Activated CD4-positive, alpha-beta memory T cell treated with anti-CD3 and anti-CD28 coated beads for 36 hours (primary cell): ENCODE data around the gene SOX30. TPM values are rescaled to one million over a fixed set of nuclear protein-coding genes. Genes with fewer than 3 reads are reported as not detected.
A peak's percentile ranks its signal among the peaks of the same experiment; 100 is the strongest.
"Not testable (repeated sequence)": the region's sequence is repeated elsewhere in the genome, so short reads cannot be mapped to it uniquely, and the experiment has no call there.

Experiments
- CTCF ChIA-PET: fragments of 350-600 bp; sonication (Branson Sonifier 250); formaldehyde crosslinking; loops from one replicate; lab custom pipeline; 2021; ENCODE audit warnings: antibody characterized with exemption, inconsistent platforms; lab: Charles Lee
- POLR2A ChIA-PET: fragments of 350-600 bp; sonication (Branson Sonifier 250); formaldehyde crosslinking; loops from one replicate; lab custom pipeline; 2021; ENCODE audit warnings: antibody characterized with exemption; lab: Charles Lee
- DNase-seq: peaks from one replicate; pipeline ENCODE4 v3.0.0-alpha.2; 2020
- H3K27ac Mint-ChIP-seq: one replicate; pipeline ENCODE4 v1.8.0; 2021; ENCODE audit warnings: mixed read lengths
- H3K27me3 Mint-ChIP-seq: one replicate; pipeline ENCODE4 v1.8.0; 2021; ENCODE audit warnings: mixed read lengths
- H3K36me3 Mint-ChIP-seq: one replicate; pipeline ENCODE4 v1.8.0; 2021; ENCODE audit warnings: mixed read lengths
- H3K4me1 Mint-ChIP-seq: one replicate; pipeline ENCODE4 v1.8.0; 2021; ENCODE audit warnings: low read depth, mixed read lengths
- H3K4me3 Mint-ChIP-seq: one replicate; pipeline ENCODE4 v1.8.0; 2021; ENCODE audit warnings: mild to moderate bottlenecking, mixed read lengths
- H3K9me3 Mint-ChIP-seq: one replicate; pipeline ENCODE4 v1.8.0; 2021; ENCODE audit warnings: mixed read lengths
- intact Hi-C: fragments of 100-400 bp; cut with micrococcal nuclease; formaldehyde crosslinking; loops from one replicate; pipeline ENCODE4 v1.15.1; 2023
- total RNA-seq, 2 experiments: library from RNA; stranded (reverse); gene quantifications; one replicate each; pipeline ENCODE4 v1.2.3, GENCODE V29; 2021

The SOX30 gene
- total RNA-seq: under 1 TPM; 0.65 to 0.93 TPM

DNA sequence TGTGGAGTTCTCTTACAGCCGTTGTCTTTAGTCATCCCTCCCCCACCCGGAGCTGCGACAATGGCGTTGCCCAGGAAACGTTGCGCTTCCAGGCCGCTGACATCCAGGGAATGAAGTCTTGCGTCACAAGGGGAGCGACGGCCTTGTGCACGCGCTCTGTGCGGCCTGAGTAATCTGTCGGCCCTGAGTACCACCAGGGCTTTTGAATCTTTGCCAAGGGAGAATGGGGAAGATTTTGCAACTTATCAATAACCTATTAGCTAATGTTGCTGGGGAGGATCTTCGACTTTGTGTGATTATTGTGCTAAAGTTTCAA, at the start of gene SOX30:
TSS of gene SOX30 (minus strand) at position 62 of the 316 bp plus-strand sequence. CDS start 360 bp downstream, outside the sequence.
- Mint-ChIP-seq H3K36me3 (peaks cover 15% of the 10 kb centered on the region), H3K9me3 (peaks cover 30% of the 10 kb centered on the region), H3K27ac (peak within 1 kb of the TSS; percentile 79), H3K4me3 (peak within 1 kb of the TSS; percentile 76), H3K27me3 (no peaks in the 10 kb centered on the region), H3K4me1 (peaks cover 17% of the 10 kb centered on the region)
- no peak for DNase-seq
- CTCF ChIA-PET: interaction anchor here (1.4 to 2.1 kb wide), 4 partner anchors 9 to 91 kb away, joined by 3 to 12 read pairs (median 4); partner anchors contain the start of gene LSM11
- intact Hi-C loops: loop anchor here (5.0 kb wide), 1 partner anchor 110 kb away; no protein-coding TSS in a partner anchor
- POLR2A ChIA-PET: no interaction called here

DNA sequence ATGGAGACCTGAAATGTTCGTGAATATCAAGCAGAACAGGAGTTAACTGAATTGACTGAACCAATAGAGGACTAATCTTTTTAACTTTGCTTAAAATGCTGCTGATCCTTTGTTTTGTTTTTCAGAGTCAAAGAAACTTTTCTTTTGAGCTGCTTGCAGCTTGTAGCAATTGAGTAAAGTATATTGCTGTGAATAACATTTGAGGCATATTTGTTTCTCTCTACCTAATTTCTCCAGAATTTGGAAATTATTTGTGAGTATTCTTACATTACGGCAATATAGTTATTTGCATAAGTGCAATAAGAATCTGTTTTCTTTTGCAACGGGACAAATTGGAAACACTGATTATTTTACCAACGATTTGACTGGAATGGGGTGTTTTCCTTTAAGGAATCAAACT, 46.4 kb upstream of the SOX30 start:
- DNase-seq, H3K4me1 Mint-ChIP-seq, POLR2A ChIA-PET, H3K27me3 Mint-ChIP-seq, H3K36me3 Mint-ChIP-seq, intact Hi-C loops, H3K4me3 Mint-ChIP-seq, H3K27ac Mint-ChIP-seq: not testable (repeated sequence)
- CTCF ChIA-PET: interaction anchor here (1.0 kb wide), 1 partner anchor 21 kb away, joined by 3 read pairs; no protein-coding TSS in a partner anchor
- H3K9me3 Mint-ChIP-seq: peaks cover 22% of the 10 kb centered on the region

DNA sequence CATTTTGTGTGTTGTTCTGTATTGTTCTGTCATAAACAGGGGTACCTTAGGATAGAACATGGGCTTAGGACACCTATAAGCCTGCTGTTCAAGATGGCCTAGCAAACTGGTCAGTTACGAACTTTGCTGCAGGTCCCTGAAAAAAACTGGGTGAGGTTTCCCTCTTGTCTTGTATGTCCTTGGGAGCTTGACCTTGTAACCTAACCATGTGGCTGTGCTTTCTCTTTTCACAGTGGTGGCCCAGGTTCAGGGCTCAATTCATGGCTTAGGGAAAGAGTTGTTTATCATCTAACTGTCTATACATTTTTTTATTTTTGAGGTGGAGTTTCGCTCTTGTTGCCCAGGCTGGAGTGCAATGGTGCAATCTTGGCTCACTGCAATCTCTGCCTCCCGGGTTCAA, 43.9 kb upstream of the SOX30 start:
- CTCF ChIA-PET, H3K4me3 Mint-ChIP-seq, POLR2A ChIA-PET, H3K36me3 Mint-ChIP-seq, H3K27ac Mint-ChIP-seq, H3K4me1 Mint-ChIP-seq, H3K27me3 Mint-ChIP-seq, DNase-seq, intact Hi-C loops: not testable (repeated sequence)
- H3K9me3 Mint-ChIP-seq: peaks cover 19% of the 10 kb centered on the region

DNA sequence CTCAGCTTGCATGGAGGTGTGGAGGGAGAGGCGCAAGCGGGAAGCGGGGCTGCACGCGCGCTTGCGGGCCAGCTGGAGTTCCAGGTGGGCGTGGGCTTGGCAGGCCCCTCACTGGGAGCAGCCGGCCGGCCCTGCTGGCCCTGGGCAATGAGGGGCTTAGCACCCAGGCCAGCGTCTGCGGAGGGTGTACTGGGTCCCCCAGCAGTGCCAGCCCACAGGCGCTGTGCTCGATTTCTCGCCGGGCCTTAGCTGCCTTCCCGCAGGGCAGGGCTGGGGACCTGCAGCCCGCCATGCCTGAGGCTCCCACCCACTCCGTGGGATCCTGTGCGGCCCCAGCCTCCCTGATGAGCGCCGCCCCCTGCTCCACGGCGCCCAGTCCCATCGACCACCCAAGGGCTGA, 41.6 kb upstream of the SOX30 start:
- H3K27ac Mint-ChIP-seq, H3K4me1 Mint-ChIP-seq, CTCF ChIA-PET, intact Hi-C loops, H3K36me3 Mint-ChIP-seq, DNase-seq, H3K27me3 Mint-ChIP-seq, POLR2A ChIA-PET, H3K4me3 Mint-ChIP-seq: not testable (repeated sequence)
- H3K9me3 Mint-ChIP-seq: peaks cover 15% of the 10 kb centered on the region

DNA sequence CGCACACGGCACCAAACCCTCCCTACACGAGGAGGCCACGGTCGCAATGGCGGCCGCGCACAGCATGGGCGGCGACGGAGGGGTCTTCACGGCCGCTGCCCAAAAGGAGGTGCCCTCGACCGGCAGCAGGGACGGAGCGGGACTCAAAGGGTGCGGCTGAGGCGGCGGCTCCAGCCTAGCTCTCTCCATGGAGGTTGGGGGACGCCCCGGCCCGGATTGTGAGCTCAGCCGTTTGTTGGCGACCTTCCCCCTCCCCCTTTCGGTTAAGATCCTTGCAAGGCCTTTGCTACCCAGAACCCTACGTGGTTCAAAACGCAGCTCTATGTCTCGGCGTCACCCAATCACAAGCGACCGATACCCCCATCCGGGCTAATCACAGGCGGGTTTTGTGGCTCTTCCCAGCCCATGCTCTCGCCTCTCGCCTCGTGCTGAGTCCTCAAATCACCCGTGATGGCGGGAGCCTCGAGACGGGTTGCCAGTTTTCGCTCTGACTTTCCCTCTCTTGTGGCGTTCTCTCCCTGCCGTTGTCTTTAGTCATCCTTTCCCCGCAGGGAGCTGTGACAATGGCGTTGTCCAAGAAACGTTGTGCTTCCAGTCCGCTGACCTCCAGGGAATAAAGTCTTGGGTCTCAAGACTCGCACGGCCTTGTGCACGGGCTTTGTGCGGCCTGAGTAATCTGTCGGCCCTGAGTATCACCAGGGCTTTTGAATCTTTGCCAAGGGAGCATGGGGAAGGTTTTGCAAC, 38.6 kb upstream of the SOX30 start:
- CTCF ChIA-PET: interaction anchor here (0.9 to 1.7 kb wide), 6 partner anchors 9 to 278 kb away, joined by 3 to 8 read pairs (median 4); partner anchors contain the start of gene LSM11
- H3K4me3 Mint-ChIP-seq: peak overlapping the region; percentile 12
- DNase-seq: no peak
- H3K9me3 Mint-ChIP-seq: no peaks in the 10 kb centered on the region
- POLR2A ChIA-PET: no interaction called here
- H3K27me3 Mint-ChIP-seq: no peaks in the 10 kb centered on the region
- H3K27ac Mint-ChIP-seq: no peak overlapping the region
- no peaks in the 10 kb centered on the region for H3K4me1 Mint-ChIP-seq
- no peaks in the 10 kb centered on the region for H3K36me3 Mint-ChIP-seq
- intact Hi-C loops: no loop called here

DNA sequence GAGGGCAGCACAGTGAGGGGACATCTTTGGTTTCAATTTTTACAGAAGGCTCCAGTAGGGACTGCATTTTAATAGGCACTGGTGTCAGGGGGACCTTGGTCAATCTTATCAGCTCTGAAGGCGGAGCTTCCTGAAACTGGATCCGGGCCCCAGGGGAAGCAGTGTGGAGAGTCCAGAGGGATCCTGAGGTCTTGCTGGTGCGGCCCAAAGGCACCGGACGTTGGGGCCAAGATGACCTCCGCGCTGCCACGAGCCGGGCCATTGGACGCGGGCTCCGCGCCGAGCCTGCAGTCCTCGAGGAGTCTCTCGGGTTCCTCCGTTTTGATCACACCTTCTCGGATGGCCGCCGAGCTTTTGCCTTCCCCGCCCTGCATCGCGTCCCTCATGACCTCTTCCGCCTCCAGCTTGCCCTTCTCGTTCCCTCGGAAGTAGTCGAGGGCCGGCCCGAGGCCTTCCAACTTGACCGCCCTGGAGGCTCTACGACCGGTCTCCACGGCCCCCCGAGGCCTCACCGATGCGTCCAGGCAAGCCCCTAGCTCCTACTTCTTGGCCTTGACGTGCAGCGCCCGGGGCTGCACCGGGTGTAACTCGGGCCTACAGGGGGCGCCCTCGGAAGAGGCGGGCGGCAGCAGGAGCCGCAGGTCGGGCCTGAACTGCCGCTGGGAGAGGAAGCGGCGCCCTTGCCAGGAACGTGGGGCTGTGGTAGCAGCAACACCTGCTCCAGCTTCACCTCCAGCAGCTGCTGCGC, 37.9 kb upstream of the SOX30 start:
- Mint-ChIP-seq H3K27me3 (no peaks in the 10 kb centered on the region), H3K4me1 (no peaks in the 10 kb centered on the region), H3K9me3 (no peaks in the 10 kb centered on the region), H3K36me3 (no peaks in the 10 kb centered on the region), H3K27ac (no peak overlapping the region), H3K4me3 (no peak overlapping the region)
- peak; percentile 60 for DNase-seq
- ChIA-PET CTCF (interaction anchor here (0.5 to 1.7 kb wide), 9 partner anchors 9 to 278 kb away, joined by 3 to 8 read pairs (median 3); partner anchors contain the start of gene LSM11), POLR2A (no interaction called here)
- intact Hi-C loops: no loop called here

DNA sequence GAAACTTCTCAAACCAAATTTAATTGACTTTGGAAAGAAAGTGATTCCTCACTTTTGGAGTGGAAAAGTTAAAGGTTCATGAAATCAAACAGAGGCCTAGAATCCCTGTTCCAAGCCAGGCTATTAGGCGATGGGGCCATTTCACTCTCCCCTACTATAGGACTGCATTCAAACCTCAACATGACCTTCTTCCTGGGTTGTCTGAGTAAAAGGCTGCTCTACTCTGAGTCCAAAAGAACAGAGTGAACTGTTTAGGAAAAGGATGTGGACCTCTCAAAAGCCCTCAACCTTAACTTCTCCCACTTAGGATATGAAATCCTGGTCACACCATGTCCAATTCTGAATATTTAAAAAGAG, 34.9 kb upstream of the SOX30 start:
- H3K4me1 Mint-ChIP-seq: no peaks in the 10 kb centered on the region
- no peaks in the 10 kb centered on the region for H3K27me3 Mint-ChIP-seq
- CTCF ChIA-PET: no interaction called here
- no peaks in the 10 kb centered on the region for H3K9me3 Mint-ChIP-seq
- H3K4me3 Mint-ChIP-seq: no peak overlapping the region
- no peak overlapping the region for H3K27ac Mint-ChIP-seq
- intact Hi-C loops: no loop called here
- no peaks in the 10 kb centered on the region for H3K36me3 Mint-ChIP-seq
- no peak for DNase-seq
- POLR2A ChIA-PET: no interaction called here

DNA sequence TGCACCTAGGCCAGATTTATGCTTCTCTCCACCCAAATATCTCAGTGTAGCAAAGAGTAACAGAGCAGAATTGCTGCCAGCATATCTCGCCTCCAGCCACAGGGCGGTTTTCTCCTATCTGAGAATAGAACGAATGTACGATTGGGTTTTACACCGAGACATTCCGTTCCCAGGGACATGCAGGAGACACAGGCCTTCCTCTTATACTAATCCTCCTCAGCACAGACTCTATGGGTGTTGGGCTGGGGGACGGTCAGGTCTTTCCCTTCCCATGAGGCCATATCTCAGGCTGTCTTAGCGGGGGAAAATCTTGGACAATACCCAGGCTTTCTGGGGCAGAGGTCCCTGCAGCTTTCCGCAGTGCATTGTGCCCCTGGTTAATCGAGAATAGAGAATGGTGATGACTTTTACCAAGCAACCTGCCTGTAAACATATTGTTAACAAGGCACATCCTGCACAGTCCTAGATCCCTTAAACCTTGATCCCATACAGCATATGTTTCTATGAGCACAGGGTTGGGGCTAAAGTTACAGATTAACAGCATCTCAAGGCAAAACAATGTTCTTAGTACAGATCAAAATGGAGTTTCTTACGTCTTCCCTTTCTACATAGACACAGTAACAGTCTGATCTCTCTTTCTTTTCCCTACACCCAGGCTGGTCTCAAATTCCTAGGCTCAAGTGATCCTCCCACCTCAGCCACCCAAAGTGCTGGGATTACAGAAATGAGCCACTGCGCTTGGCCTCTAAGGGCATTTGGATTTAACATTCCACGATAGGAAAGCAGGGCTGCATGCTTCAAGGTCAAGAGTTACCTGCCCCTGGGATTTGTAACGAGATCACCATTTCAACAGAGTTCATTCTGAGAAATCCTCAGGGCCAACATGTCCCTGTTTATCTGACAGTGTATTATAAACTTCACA, 34.3 kb upstream of the SOX30 start:
- H3K36me3 Mint-ChIP-seq, POLR2A ChIA-PET, H3K27ac Mint-ChIP-seq, H3K27me3 Mint-ChIP-seq, CTCF ChIA-PET, H3K9me3 Mint-ChIP-seq, DNase-seq, H3K4me1 Mint-ChIP-seq, intact Hi-C loops, H3K4me3 Mint-ChIP-seq: not testable (repeated sequence)

DNA sequence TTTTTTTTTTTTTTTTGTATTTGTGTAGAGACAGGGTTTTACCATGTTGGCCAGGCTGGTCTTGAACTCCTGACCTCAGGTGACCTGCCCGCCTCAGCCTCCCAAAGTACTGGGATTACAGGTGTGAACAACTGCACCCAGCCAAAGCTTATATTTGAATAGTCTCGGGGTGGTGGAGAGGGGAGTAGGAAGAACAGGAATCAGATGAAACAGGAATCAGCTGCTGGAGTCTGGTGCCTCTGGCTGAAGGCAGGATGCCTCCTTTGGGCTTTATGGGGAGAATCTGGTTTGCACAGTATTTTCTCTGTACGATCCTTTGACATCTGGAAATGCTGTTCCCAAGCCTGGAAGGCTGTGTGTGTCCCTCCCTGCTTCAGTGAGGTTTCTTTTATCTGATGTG, 30.0 kb upstream of the SOX30 start:
- H3K4me3 Mint-ChIP-seq: no peak overlapping the region
- no peaks in the 10 kb centered on the region for H3K9me3 Mint-ChIP-seq
- intact Hi-C loops: no loop called here
- H3K4me1 Mint-ChIP-seq: no peaks in the 10 kb centered on the region
- no peak for DNase-seq
- ChIA-PET CTCF (interaction anchor here (1.7 to 2.4 kb wide), 2 partner anchors 8 to 61 kb away, joined by 4 to 7 read pairs; partner anchors contain the start of gene LSM11), POLR2A (no interaction called here)
- H3K27ac Mint-ChIP-seq: no peak overlapping the region
- no peaks in the 10 kb centered on the region for H3K27me3 Mint-ChIP-seq
- H3K36me3 Mint-ChIP-seq: no peaks in the 10 kb centered on the region

DNA sequence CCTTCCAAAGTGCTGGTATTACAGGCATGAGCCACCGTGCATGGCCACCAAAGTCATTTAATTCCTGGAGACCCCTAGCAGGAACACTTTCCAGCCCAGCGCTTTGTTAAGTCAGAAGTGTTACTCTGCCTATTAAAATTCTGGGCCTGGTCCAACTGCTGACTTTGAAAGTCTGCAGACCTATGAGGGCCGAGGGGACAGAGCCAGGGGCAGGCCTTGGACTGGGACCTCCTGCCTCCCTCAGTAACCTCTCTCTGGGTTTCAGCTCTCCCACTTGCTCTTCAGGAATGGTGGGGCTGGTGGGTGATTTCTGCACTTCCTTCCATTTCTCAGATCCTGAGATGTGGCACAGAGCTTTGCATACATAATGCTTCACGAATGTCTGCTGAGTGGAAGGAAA, 28.8 kb upstream of the SOX30 start:
- intact Hi-C loops: no loop called here
- H3K27me3 Mint-ChIP-seq: no peaks in the 10 kb centered on the region
- H3K9me3 Mint-ChIP-seq: no peaks in the 10 kb centered on the region
- H3K36me3 Mint-ChIP-seq: no peaks in the 10 kb centered on the region
- ChIA-PET POLR2A (no interaction called here), CTCF (interaction anchor here (1.7 to 2.4 kb wide), 2 partner anchors 9 to 62 kb away, joined by 4 to 7 read pairs; partner anchors contain the start of gene LSM11)
- H3K4me3 Mint-ChIP-seq: no peak overlapping the region
- no peak overlapping the region for H3K27ac Mint-ChIP-seq
- no peak for DNase-seq
- no peaks in the 10 kb centered on the region for H3K4me1 Mint-ChIP-seq

DNA sequence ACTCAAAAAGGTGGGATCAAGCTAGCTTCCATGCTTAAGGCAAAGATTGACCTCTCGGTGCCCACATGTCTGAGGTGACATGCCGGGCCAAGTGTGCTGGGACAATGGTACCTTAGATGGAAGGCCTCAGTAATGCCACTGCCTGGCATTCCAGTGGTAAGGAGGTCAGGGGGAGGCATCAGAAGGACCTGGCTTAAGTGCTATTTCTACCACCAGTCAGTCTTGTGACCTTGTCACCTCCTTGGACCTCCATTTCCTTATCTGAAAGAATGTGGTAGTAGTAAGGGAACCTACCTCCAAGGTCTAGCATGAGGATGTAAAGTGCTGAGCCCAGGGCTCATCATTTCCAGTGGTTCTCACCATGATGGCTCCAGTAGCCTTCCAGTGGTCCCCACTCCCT, 28.0 kb upstream of the SOX30 start:
- intact Hi-C loops: no loop called here
- Mint-ChIP-seq H3K27me3 (no peaks in the 10 kb centered on the region), H3K36me3 (no peaks in the 10 kb centered on the region), H3K4me3 (no peak overlapping the region), H3K4me1 (no peaks in the 10 kb centered on the region), H3K9me3 (no peaks in the 10 kb centered on the region), H3K27ac (no peak overlapping the region)
- ChIA-PET CTCF (interaction anchor here (2.4 kb wide), 1 partner anchor 63 kb away, joined by 7 read pairs; the partner anchor contains the start of gene LSM11), POLR2A (no interaction called here)
- DNase-seq: no peak

DNA sequence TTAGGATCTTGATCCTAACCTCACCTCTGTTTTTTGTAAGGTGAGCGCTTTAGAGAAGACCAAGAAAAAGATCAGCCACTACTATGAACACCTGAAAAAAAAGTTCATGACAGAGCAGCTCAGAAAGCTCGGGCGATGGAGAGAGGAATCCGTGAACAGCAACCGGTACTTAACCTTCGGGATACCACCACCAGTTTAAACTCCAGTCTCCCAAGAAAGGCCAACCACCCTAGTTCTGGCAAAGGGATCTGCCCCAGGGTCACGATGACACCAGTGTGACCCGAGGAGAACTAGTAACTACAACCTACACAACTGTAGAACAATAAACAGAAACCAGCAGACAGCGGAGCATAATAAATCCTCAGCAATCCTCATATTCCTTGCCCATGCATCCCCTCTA, 27.6 kb upstream of the SOX30 start:
- no peak overlapping the region for H3K27ac Mint-ChIP-seq
- CTCF ChIA-PET: no interaction called here
- intact Hi-C loops: no loop called here
- no peaks in the 10 kb centered on the region for H3K36me3 Mint-ChIP-seq
- no peak for DNase-seq
- no peaks in the 10 kb centered on the region for H3K27me3 Mint-ChIP-seq
- POLR2A ChIA-PET: no interaction called here
- no peaks in the 10 kb centered on the region for H3K9me3 Mint-ChIP-seq
- H3K4me1 Mint-ChIP-seq: no peaks in the 10 kb centered on the region
- no peak overlapping the region for H3K4me3 Mint-ChIP-seq
